ENCODE data around the gene B3GNT7. TPM values are rescaled to one million over a fixed set of nuclear protein-coding genes. Genes with fewer than 3 reads are reported as not detected.
A peak's percentile ranks its signal among the peaks of the same experiment; 100 is the strongest.

Gene B3GNT7
- total and polyA plus RNA-seq, 2 experiments from 2014 or later, result 44.2 to 89.4 TPM

GRCh38 chr2:231411831-231412617, 16.5 kb downstream of the B3GNT7 start:
- Mint-ChIP-seq H3K4me1 (peaks cover 48% of the 10 kb centered on the region), H3K27me3 (ENCODE audit: insufficient read depth, low read depth, poor library complexity) (peaks cover 14% of the 10 kb centered on the region)

GRCh38 chr2:231412618-231412963, 17.1 kb downstream of the B3GNT7 start:
- Mint-ChIP-seq H3K4me1 (peaks cover 48% of the 10 kb centered on the region), H3K4me3 (peak overlapping the region; percentile 70), H3K27ac (peak overlapping the region; percentile 23; the same call in 1 of the 2 replicates), H3K27me3 (ENCODE audit: insufficient read depth, low read depth, poor library complexity) (peaks cover 14% of the 10 kb centered on the region), H3K9me3 (peaks cover 27% of the 10 kb centered on the region), H3K36me3 (ENCODE audit: low read depth) (peaks cover 29% of the 10 kb centered on the region)
- peak; percentile 1; the same call in 2 of the 3 replicates for ATAC-seq
- no peaks in the 10 kb centered on the region for H3K79me2 ChIP-seq (replicated peaks; ENCODE audit: insufficient read depth)
- peak overlapping the region; percentile 84 for H3K27ac ChIP-seq (ENCODE audit: low read depth)
- H3K36me3 ChIP-seq (ENCODE audit: insufficient read depth), result no peaks in the 10 kb centered on the region
- H3K4me3 ChIP-seq, result peak overlapping the region; percentile 55
- H3K4me2 ChIP-seq, result peak overlapping the region; percentile 83
- no peaks in the 10 kb centered on the region for H4K20me1 ChIP-seq (replicated peaks; ENCODE audit: insufficient read depth)
- no peak for DNase-seq (ENCODE audit: low spot score)
- no peak for TF ChIP-seq ZNF331 (CRISPR knock-in tag; IDR thresholded peaks at IDR 0.05; ENCODE audit: low read depth)
- no peak for TF ChIP-seq CREB1 (CRISPR knock-in tag; IDR thresholded peaks at IDR 0.05; ENCODE audit: low read depth)
- TF ChIP-seq EZH2phosphoT487 (IDR thresholded peaks at IDR 0.05; ENCODE audit: unreplicated experiment), result no peak
- H3K27me3 ChIP-seq (ENCODE audit: insufficient read depth), result no peaks in the 10 kb centered on the region
- no peaks in the 10 kb centered on the region for H3K9me2 ChIP-seq (ENCODE audit: insufficient read depth)
- peaks cover 10% of the 10 kb centered on the region; the same call in 1 of the 2 replicates for H3F3A ChIP-seq (replicated peaks; ENCODE audit: low read depth)
- H3K4me1 ChIP-seq (ENCODE audit: insufficient read depth), result peaks cover 37% of the 10 kb centered on the region
- H2AFZ ChIP-seq, result peak overlapping the region; percentile 72

More at GRCh38 chr2:231411831-231412617, 16.5 kb downstream of the B3GNT7 start:
- peak overlapping the region; percentile 95 for H3K27ac ChIP-seq (ENCODE audit: low read depth)
- Mint-ChIP-seq H3K36me3 (ENCODE audit: low read depth) (peaks cover 29% of the 10 kb centered on the region), H3K27ac (peak overlapping the region; percentile 99), H3K4me3 (peak overlapping the region; percentile 70), H3K9me3 (peaks cover 27% of the 10 kb centered on the region)
- peak overlapping the region; percentile 55 for H3K4me3 ChIP-seq
- peaks cover 10% of the 10 kb centered on the region; the same call in 1 of the 2 replicates for H3F3A ChIP-seq (replicated peaks; ENCODE audit: low read depth)
- TF ChIP-seq CTCF (conservative IDR thresholded peaks at IDR 0.05; ENCODE audit: low read depth in 2 of 2) (peak; percentile 83 to 93), POLR2AphosphoS5 (IDR thresholded peaks at IDR 0.05; ENCODE audit: low read depth) (peak; percentile 62), STAT1 (IDR thresholded peaks at IDR 0.05; ENCODE audit: unreplicated experiment) (no peak), CREB1 (CRISPR knock-in tag; IDR thresholded peaks at IDR 0.05; ENCODE audit: low read depth) (peak; percentile 67), NANOG (IDR thresholded peaks at IDR 0.05; ENCODE audit: borderline replicate concordance) (no peak)
- peaks cover 37% of the 10 kb centered on the region for H3K4me1 ChIP-seq (ENCODE audit: insufficient read depth)
- H3K4me2 ChIP-seq, result peak overlapping the region; percentile 83
- H3K36me3 ChIP-seq (ENCODE audit: insufficient read depth), result no peaks in the 10 kb centered on the region
- no peaks in the 10 kb centered on the region for H3K79me2 ChIP-seq (replicated peaks; ENCODE audit: insufficient read depth)
- H3K9me2 ChIP-seq (ENCODE audit: insufficient read depth), result no peaks in the 10 kb centered on the region
- no peaks in the 10 kb centered on the region for H4K20me1 ChIP-seq (replicated peaks; ENCODE audit: insufficient read depth)
- ATAC-seq (peak; percentile 86), DNase-seq (ENCODE audit: low spot score) (peak; percentile 95)
- H3K27me3 ChIP-seq (ENCODE audit: insufficient read depth), result no peaks in the 10 kb centered on the region
- H2AFZ ChIP-seq, result peak overlapping the region; percentile 72; the same call in 1 of the 2 replicates

DNA sequence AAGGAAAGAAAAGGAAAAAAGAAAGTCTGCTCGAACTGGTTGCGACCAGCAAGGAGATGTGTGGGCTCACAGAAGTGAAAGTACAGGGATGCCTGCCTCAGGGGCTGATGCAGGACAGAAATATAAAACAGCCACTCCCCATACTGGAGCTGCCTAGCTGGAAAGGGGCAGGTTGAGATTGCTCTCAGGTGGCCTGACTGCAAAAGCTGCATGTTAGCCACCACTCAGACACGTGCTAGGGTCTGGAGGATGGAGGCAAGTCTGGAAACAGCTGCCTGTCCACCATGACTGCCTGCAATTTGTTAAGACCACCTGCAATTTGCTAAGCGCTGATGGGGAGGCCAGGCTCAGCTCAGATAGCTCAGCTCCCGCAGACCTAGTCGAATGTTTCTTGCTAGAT, 17.9 kb downstream of the B3GNT7 start:
- H3K4me2 ChIP-seq, result peak overlapping the region; percentile 83
- peaks cover 22% of the 10 kb centered on the region for H3K9me3 Mint-ChIP-seq
- H3F3A ChIP-seq (replicated peaks; ENCODE audit: low read depth), result peaks cover 10% of the 10 kb centered on the region; the same call in 1 of the 2 replicates
- H3K36me3 Mint-ChIP-seq (ENCODE audit: low read depth), result peaks cover 24% of the 10 kb centered on the region
- peaks cover 43% of the 10 kb centered on the region for H3K4me1 Mint-ChIP-seq
- H2AFZ ChIP-seq, result no peak overlapping the region
- peaks cover 33% of the 10 kb centered on the region for H3K4me1 ChIP-seq (ENCODE audit: insufficient read depth)
- H3K9me2 ChIP-seq (ENCODE audit: insufficient read depth), result no peaks in the 10 kb centered on the region
- no peaks in the 10 kb centered on the region for H3K36me3 ChIP-seq (ENCODE audit: insufficient read depth)
- no peaks in the 10 kb centered on the region for H3K79me2 ChIP-seq (replicated peaks; ENCODE audit: insufficient read depth)
- H3K27ac Mint-ChIP-seq, result no peak overlapping the region
- peak overlapping the region; percentile 70; the same call in 1 of the 3 replicates for H3K4me3 Mint-ChIP-seq
- no peaks in the 10 kb centered on the region for H4K20me1 ChIP-seq (replicated peaks; ENCODE audit: insufficient read depth)
- peak overlapping the region; percentile 19 for H3K4me3 ChIP-seq
- peak; percentile 30 for DNase-seq (ENCODE audit: low spot score)
- H3K27ac ChIP-seq (ENCODE audit: low read depth), result peak overlapping the region; percentile 84
- TF ChIP-seq, protein P1, sequence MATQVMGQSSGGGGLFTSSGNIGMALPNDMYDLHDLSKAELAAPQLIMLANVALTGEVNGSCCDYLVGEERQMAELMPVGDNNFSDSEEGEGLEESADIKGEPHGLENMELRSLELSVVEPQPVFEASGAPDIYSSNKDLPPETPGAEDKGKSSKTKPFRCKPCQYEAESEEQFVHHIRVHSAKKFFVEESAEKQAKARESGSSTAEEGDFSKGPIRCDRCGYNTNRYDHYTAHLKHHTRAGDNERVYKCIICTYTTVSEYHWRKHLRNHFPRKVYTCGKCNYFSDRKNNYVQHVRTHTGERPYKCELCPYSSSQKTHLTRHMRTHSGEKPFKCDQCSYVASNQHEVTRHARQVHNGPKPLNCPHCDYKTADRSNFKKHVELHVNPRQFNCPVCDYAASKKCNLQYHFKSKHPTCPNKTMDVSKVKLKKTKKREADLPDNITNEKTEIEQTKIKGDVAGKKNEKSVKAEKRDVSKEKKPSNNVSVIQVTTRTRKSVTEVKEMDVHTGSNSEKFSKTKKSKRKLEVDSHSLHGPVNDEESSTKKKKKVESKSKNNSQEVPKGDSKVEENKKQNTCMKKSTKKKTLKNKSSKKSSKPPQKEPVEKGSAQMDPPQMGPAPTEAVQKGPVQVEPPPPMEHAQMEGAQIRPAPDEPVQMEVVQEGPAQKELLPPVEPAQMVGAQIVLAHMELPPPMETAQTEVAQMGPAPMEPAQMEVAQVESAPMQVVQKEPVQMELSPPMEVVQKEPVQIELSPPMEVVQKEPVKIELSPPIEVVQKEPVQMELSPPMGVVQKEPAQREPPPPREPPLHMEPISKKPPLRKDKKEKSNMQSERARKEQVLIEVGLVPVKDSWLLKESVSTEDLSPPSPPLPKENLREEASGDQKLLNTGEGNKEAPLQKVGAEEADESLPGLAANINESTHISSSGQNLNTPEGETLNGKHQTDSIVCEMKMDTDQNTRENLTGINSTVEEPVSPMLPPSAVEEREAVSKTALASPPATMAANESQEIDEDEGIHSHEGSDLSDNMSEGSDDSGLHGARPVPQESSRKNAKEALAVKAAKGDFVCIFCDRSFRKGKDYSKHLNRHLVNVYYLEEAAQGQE (IDR thresholded peaks at IDR 0.05; ENCODE audit: unreplicated experiment), result no peak
- TF ChIP-seq CTCF (conservative IDR thresholded peaks at IDR 0.05; ENCODE audit: low read depth in 2 of 2), result no peak
- no peak for TF ChIP-seq CREB1 (CRISPR knock-in tag; IDR thresholded peaks at IDR 0.05; ENCODE audit: low read depth)
- no peak for TF ChIP-seq POLR2AphosphoS5 (IDR thresholded peaks at IDR 0.05; ENCODE audit: low read depth)
- no peak for TF ChIP-seq EZH2phosphoT487 (IDR thresholded peaks at IDR 0.05; ENCODE audit: unreplicated experiment)
- H3K27me3 ChIP-seq (ENCODE audit: insufficient read depth), result no peaks in the 10 kb centered on the region
- ATAC-seq, result no peak
- H3K27me3 Mint-ChIP-seq (ENCODE audit: insufficient read depth, low read depth, poor library complexity), result peaks cover 14% of the 10 kb centered on the region
